ACHN (cell line): ENCODE results near the gene FICD.
"Not testable (repeated sequence)": the region's sequence is repeated elsewhere in the genome, so short reads cannot be mapped to it uniquely, and the experiment has no call there.

Experiments used
- DNase-seq: peaks from one replicate; pipeline ENCODE4 v3.0.0-alpha.2; 2015
- in situ Hi-C: cut with HindIII; loops from 2 replicates; pipeline ENCODE4 v1.10.0; 2017; ENCODE audit warnings: low sequenced_read_pairs, low pct_ligation_motif_present, low pct_unique_long_range_greater_than_20kb

Gene FICD

GRCh38 chr12:108514973-108515814 lies at the start of gene FICD:
TSS of gene FICD (plus strand) at chr12:108515277. CDS start at chr12:108516973, 1,696 bp downstream.
- DNase-seq: peak; percentile 100
- in situ Hi-C loops: no loop called here

DNA sequence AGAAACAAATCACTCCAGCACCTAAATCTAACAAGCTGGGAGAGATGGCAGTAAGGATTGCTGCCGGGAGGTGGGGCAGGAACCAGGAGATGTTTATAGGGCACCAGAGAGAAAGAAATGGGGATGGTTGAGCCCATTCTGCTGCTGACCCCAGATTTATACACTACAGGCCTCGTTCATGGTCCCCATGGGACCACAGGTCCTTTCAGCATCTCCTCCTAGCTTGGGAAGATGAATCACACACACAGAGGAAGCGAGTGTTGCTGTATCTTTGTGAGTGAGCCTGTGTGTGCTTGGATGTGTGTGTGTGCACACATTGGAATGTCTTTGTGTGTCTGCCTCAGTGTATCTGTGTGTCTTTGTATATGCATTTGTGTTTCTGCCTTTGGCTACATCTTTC lies 49.7 kb upstream of the FICD start:
- no peak for DNase-seq
- in situ Hi-C loops: no loop called here

DNA sequence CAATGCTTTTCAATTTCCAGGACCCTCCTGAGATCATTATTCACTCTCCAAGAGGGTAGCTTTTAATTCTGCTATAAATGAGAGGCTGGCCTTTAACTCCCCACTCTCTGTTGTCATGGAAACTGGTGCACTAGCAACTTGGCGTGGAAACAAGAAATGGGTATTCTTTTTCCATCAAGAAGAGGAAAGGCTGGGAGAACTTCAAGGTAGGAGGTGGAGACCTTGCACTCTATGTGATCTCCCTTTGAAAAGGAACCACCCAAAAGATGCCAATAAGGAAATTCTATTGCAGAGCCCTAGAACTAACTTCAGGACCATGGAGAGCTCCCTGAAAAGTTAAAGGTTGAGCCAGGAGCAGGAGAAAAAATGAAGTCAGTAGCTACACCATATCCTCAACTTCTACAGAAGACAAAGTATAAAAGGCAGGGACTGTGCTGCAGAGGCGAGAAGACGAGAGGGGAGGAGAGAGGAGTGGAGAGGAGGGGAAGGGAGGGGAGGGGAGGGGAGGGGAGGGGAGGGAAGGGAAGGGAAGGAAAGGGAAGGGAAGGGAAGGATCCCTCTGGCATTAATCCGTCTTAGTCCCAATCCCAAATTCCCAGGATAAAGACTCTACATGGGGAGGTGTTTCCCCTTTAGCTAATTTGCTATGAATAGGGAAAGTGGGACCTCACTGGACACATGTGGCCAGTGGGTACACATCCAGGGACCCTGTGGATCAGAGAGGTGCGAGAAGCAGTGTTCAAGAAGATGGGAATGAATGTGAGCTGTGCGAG lies 46.7 kb upstream of the FICD start:
- peak; percentile 72 for DNase-seq
- in situ Hi-C loops: no loop called here

DNA sequence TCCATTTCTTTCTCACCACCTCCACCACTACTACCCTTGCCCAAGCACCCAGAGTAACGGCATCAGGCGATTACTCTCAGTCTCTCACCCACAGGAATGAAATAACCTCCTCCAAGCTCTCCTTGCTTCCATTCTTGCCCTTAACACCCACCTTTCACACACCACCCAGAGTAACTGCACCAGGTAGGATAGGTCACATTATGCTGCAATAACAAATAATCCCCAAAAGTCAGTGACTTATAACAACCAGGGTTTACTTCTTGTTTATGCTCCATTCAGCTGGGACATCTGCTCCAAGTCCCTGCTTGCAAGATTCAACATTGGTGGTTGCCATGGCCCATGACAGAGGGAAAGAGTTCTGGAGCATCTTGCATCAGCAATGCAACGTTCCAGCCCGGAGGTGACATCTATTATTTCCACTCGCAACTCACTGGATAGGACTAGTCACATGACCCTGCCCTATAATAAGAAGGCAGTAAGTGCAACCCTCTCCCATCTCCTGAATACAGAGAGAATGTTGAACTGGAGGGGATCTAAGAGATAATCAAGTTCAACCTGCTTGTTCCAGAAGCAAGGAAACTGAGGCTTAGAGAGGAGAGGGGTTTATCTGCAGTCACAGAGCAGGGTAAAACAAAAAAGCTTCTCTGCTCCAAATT lies 41.5 kb upstream of the FICD start:
- in situ Hi-C loops: no loop called here
- DNase-seq: no peak

GRCh38 chr12:108475396-108475795 lies 39.7 kb upstream of the FICD start:
- in situ Hi-C loops: no loop called here
- no peak for DNase-seq

GRCh38 chr12:108477055-108477880 lies 37.8 kb upstream of the FICD start:
- in situ Hi-C loops: no loop called here
- DNase-seq: no peak

DNA sequence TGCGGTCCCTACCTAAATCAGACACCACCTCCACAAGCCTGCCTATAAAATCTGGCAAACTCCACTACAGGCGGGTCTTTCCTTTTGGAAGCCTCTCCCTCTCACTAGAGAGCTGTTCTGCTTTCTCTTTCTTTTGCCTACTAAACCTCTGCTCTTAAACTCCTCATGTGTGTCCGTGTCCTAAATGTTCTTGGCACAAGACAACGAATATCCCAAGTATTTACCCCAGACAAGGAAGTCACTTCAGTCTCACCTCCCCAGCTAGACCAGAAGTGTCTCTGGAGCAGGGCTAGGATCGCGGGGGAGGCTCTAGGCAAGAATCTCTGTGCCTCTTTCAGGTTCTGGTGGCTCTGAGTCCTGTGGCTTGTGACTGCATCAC lies 37.2 kb upstream of the FICD start:
- no peak for DNase-seq
- in situ Hi-C loops: no loop called here

GRCh38 chr12:108478611-108479206 lies 36.4 kb upstream of the FICD start:
- in situ Hi-C loops: no loop called here
- no peak for DNase-seq

GRCh38 chr12:108479364-108480070 lies 35.6 kb upstream of the FICD start:
- peak; percentile 18 for DNase-seq
- in situ Hi-C loops: no loop called here

- in situ Hi-C loops: no loop called here
Observed at GRCh38 chr12:108482717-108483212, 32.3 kb upstream of the FICD start.

GRCh38 chr12:108483213-108484059 lies 31.6 kb upstream of the FICD start:
- DNase-seq: no peak
- in situ Hi-C loops: no loop called here

More at GRCh38 chr12:108482717-108483212, 32.3 kb upstream of the FICD start:
- DNase-seq: peak; percentile 57

DNA sequence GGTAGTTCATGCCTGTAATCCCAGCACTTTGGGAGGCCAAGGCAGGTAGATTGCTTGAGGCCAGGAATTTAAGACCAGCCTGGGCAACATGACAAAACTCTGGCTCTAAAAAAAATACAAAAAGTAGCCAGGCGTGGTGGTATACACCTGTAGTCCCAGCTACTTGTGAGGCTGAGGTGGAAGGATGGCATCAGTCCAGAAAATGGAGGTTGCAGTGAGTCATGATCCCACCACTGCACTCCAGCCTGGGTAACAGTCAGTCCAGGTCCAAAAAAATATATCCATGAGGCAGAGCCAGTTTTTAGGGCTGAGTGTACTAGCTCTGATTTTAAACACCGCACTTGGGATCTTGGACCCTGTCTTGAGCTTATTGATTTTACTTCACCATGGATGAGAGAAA lies 30.6 kb upstream of the FICD start:
- in situ Hi-C loops: no loop called here
- DNase-seq: no peak

DNA sequence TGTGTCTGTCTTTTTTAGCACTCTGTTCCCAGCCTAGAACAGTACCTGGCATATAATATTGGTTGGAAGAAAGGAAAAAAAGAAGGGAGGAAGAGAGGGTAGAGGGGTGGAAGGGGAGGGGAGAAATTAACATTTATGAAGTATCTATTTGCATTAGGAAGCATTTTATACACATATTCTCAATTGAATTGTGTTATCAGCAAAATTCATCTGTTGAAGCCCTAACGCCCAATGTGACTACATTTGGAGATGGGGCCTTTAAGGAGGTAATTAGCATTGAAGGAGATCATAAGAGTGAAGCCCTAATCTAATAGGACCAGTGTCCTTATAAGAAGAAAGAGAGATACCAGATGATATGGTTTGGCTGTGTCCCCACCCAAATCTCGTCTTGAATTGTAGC lies 30.2 kb upstream of the FICD start:
- in situ Hi-C loops: no loop called here

GRCh38 chr12:108485371-108485770 lies 29.7 kb upstream of the FICD start:
- in situ Hi-C loops, DNase-seq: not testable (repeated sequence)

More for the DNA sequence above, 30.2 kb upstream of the FICD start:
- no peak for DNase-seq

- DNase-seq, in situ Hi-C loops: not testable (repeated sequence)
Observed at GRCh38 chr12:108487029-108487428, 28.0 kb upstream of the FICD start.

DNA sequence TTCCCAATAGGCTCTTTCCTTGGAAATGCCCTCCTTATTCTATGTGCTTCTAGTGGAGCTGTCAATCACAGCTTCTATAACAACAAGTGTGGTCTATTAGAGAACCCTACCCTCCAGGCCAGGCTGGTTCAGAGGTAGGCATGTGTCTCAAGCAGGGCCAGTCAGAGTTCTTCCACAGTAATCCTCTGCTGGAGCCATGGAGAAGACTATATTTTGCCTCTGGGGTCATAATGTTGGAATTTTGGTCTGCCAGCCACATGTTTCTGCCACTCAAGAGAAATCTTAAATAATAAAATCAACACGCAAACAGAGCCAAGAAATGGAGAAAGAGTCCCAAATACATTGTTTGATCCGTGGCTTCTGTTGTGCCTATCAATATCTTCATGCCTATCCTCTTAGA lies 23.8 kb upstream of the FICD start:
- in situ Hi-C loops: no loop called here

More for the DNA sequence above, 23.8 kb upstream of the FICD start:
- no peak for DNase-seq
